GM21576 (cell line): ENCODE results near the gene MAP2K1.
A peak's percentile ranks its signal among the peaks of the same experiment; 100 is the strongest.
"Not testable (repeated sequence)": the region's sequence is repeated elsewhere in the genome, so short reads cannot be mapped to it uniquely, and the experiment has no call there.

Source experiments
- ATAC-seq: cut with Tn5 transposase; IDR thresholded peaks from one replicate; pipeline ENCODE4 v1.9.1; 2021; ENCODE audit warnings: mild to moderate bottlenecking, moderate library complexity; ENCODE audit not compliant: unreplicated experiment

MAP2K1 gene

DNA sequence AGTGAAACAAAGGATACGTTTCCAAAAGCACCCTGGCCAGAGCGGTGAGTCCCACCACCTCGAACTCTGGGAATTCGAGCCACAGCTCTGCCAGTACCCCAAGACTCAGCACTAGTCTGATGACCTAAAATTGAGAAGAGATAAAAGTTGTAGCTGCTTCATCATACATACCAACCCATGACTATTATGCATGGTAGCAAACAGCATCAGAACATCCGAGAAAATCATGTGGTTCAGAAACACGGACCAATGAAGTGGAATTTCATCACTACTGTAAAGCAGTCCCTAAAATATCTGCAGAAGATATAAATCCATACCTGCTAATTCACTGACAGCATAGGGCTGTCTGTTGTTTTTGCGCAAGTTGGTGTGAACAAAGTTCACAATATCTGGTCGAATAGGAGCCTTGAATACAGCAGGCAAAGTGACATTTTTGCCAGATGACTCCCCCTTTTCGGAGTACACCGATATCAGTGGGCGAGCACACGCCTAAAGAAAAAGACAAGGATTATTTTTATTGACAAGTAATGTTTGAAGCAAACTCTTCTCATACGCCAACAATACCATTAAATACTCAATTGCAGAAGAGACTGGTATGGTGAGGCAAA lies 116.4 kb downstream of the MAP2K1 start:
- not testable (repeated sequence) for ATAC-seq

DNA sequence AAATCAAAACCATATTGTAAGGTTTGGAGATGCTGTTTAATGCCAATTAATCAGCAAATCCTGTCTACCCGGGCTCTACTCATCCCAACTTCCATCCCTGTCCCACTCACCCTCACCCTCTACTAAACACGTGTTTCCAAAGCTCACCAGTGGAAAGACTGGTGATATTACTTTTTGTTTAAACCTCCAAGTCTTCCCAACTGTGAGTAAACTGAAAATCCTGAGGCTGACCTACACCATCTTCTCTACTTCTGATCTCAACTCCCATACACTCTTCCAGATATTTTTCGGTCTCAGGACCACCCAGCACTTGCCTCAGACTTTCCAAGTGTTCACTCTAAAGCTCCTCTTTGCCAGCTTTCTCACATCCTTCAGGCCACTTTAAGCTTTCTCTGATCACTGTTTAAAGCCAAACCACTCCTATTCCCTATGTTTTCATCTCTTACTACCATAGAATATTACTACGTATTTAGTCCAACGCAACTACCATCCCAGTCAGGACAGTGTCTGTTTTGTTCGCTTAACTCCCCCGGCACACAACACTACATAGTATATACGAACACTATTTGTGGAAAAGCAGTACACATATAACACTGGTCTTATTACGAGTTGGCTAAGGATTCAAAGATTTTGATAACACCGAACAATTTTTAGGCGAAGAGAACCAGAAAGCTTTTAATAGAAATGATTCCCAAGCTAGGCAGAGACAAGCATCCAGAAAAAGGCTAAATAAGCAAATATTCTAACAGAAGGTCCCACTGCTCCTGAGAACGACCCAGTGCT lies 117.3 kb downstream of the MAP2K1 start:
- no peak for ATAC-seq

DNA sequence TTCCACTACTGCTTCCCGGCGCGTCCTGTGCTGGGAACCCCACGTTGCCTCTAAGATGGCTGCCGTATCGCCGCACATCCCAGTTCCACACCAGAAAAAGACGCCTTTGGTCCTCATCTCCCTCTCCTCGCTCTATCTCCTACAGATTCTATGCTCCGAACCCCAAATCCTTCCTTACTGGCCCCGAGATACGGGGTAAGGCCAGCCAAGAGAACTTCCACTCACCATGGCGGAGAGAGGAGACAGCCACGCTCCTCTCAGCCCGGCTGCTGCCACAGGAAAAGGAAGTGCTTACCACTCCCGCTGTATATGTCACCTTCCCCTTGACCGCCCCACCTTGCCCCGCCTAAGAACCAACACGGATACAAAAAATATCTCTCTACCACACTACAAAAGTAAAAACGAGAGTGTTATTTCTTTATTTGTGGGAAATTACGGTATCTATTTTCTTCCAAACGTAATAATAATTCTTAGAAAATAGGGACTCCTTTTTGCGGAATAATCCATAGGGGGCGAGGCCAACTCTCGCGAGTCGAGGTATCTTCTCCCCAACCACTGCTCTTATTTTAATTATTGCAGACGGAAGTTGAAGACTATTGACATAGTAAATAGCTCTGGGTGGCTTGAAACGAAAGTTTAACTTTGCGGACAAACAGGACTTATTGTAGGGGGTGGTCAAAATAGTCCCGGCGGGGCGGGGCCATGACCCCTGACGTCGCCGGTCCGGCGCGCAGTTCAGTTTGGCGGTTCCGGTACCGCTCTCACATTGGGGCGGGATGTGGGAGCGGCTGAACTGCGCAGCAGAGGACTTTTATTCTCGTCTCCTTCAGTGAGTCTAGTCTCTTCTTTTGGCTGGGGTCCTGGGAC lies 118.1 kb downstream of the MAP2K1 start, which contains the start of the genes RPL4 and ZWILCH:
RPL4 (minus strand) TSS at position 293 of the 867 bp plus-strand sequence; CDS start at position 228, 65 bp downstream.
ZWILCH (plus strand) TSS at position 764 of the 867 bp plus-strand sequence; CDS start at position 777, 13 bp downstream.
- peak; percentile 78 for ATAC-seq

DNA sequence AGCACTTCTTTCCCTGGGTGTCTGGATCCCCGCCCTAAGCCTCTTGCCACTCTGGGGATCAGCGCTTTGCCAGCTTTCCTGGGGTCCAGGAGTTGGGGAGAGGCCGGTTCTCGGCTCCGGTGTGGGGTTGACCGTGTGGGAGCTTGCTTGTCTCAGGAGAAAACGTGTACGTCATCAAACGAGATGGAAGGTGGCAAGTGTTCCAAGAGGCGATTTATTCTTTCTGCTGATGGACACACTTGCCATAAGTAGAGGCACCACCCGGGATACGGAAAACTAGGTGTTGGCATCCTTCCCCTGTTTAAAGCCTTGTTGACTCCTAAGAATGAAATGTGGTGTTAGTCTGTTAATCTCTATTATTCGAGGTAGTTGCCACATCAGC lies 118.7 kb downstream of the MAP2K1 start:
- ATAC-seq = no peak

GRCh38 chr15:66505818-66506217 lies 119.1 kb downstream of the MAP2K1 start:
- ATAC-seq = no peak

DNA sequence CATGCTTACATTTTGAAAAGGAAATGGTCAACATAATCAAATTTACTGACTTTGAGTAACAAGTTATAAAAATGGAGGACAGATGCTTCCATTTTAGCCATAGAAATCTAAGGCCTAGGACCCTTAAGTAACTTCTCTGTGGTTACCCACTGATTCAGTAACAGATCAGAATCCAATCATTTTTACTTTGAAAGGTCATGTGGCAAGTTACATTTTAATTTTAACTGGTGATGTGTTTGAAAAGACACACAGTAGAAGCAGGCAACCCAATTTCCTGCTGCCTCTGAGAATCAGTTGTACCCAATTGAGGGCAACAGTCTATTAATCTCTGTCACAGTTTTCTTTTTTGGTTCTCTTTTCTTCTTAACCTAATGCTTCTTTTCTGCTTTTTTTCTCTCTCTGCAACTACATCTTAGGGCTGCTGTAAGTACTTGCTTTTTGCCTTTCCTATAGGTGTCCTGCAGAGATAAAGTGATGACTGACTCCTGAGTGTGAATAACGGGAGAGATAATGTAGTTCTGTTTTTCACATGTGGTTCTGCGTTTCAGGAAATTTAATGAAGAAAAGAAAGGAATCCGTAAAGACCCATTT lies 121.7 kb downstream of the MAP2K1 start:
- ATAC-seq = no peak

DNA sequence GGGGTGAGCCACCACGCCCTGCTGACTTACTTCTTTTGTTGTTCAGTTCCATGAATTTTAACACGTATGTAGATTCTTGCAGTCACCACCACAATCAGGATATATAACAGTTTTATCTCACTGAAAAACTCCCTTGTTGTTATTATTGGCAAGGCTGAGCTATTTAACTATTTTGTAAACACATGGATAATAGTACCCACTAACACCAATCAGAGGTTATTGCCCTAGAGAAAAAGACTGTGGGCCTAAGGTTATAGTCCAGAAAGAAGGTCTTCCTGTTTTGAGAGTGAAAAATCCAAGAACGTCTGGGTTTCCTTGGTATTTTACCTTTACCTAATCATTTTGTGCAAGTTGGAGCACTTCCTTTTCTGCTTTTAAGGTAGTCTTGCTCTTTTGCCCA lies 127.9 kb downstream of the MAP2K1 start:
- ATAC-seq = no peak

- no peak for ATAC-seq
These were observed 129.2 kb downstream of the MAP2K1 start for GRCh38 chr15:66515901-66516322.

DNA sequence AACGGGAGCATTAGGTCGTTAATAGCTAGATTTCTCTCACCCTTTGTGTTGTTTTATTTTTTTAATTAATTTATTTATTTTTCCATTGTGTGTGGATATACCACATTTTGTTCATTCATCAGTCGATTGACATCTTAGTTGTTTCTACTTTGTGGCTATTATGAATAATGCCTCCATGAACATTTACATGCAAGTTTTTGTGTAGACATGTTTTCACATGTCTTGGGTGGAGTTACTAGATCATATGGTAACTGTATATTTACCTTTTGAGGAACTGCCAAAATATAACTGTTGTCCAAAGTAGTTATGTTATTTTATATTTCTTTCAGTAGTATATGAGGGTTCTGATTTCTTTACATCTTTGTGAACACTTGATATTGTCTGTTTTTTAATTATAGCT lies 137.2 kb downstream of the MAP2K1 start:
- ATAC-seq = no peak

DNA sequence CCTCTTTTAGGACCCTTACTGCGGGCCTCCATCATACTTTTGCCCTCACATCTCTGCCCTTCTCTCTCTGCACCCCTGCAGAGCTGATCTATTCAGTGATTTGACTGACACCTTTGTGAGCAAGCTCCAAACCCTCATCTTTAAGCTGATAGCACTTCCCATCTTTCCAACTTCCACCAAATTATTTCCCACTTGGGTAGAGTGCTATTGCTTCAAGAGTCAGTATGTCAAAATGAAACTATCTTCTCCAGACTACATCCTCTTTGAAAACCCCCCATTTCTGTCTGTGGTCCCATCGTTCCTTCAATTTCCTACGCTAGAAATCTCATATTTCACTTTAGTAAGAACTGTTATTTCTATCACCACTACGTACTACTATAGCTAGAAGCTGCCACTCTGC lies 138.1 kb downstream of the MAP2K1 start:
- no peak for ATAC-seq

- ATAC-seq = no peak
These were observed 148.3 kb downstream of the MAP2K1 start for GRCh38 chr15:66535056-66535455.
